HG03135 (cell line): ENCODE results near the gene RNF10.
"Not testable (repeated sequence)": the region's sequence is repeated elsewhere in the genome, so short reads cannot be mapped to it uniquely, and the experiment has no call there.

Experiments
- ATAC-seq: cut with Tn5 transposase; IDR thresholded peaks from one replicate; pipeline ENCODE4 v1.9.1; 2021; ENCODE audit warnings: mild to moderate bottlenecking, moderate library complexity; ENCODE audit not compliant: unreplicated experiment

RNF10 gene

GRCh38 chr12:120611534-120611933 lies 77.4 kb downstream of the RNF10 start:
- not testable (repeated sequence) for ATAC-seq

- ATAC-seq, result no peak
These were observed 80.7 kb downstream of the RNF10 start for GRCh38 chr12:120614848-120615247.

GRCh38 chr12:120617193-120617592 lies 83.0 kb downstream of the RNF10 start:
- ATAC-seq, result not testable (repeated sequence)

GRCh38 chr12:120617767-120618166 lies 83.6 kb downstream of the RNF10 start:
- not testable (repeated sequence) for ATAC-seq

- no peak for ATAC-seq
These were observed 84.9 kb downstream of the RNF10 start for GRCh38 chr12:120618954-120619615.

GRCh38 chr12:120620624-120621023 lies 86.5 kb downstream of the RNF10 start:
- no peak for ATAC-seq

GRCh38 chr12:120625557-120626419 lies 91.6 kb downstream of the RNF10 start:
- no peak for ATAC-seq
